Endothelial cell of umbilical vein (primary cell): ENCODE data around the gene MYO18A. TPM values are rescaled to one million over a fixed set of nuclear protein-coding genes. Genes with fewer than 3 reads are reported as not detected.

Experiments used
- BruUV-seq: library from RNA; stranded (reverse); fragments of 400-500 nt; replicated peaks from 2 replicates; lab custom pipeline; 2021; lab: Mats Ljungman, UMichigan
- CTCF ChIA-PET: fragments of 300-600, 350-600 bp; sonication (Branson Sonifier 250); formaldehyde crosslinking; loops from one replicate; lab custom pipeline; 2021; ENCODE audit warnings: antibody characterized with exemption, inconsistent platforms; lab: Charles Lee
- POLR2A ChIA-PET: fragments of 300-600, 350-600 bp; sonication (Branson Sonifier 250); formaldehyde crosslinking; loops from one replicate; lab custom pipeline; 2021; ENCODE audit warnings: antibody characterized with exemption, inconsistent platforms; lab: Charles Lee
- DNase-seq: peaks from one replicate; pipeline ENCODE4 v3.0.0-alpha.2; 2011; ENCODE audit warnings: low read depth, low spot score
- FAIRE-seq: peaks from 2 replicates; lab custom pipeline; 2011; peaks lifted over from hg19 to GRCh38; lab: Jason Lieb, UNC
- H2AFZ ChIP-seq: 2 replicates; pipeline ENCODE4 v1.6.0; 2012; ENCODE audit warnings: low read depth, low read length, control low read depth, inconsistent platforms
- H3K27ac ChIP-seq: 2 replicates; pipeline ENCODE4 v1.5.1; 2011; ENCODE audit warnings: low read depth, mild to moderate bottlenecking, control low read depth, low read length, moderate library complexity; ENCODE audit not compliant: insufficient read depth
- H3K27me3 ChIP-seq, 2 experiments: 2 replicates each; pipeline versions ENCODE4 v1.6.0 to v1.6.1; 2011; ENCODE audit warnings: low read length in 2 of 2, mixed read lengths in 1 of 2; ENCODE audit not compliant: control insufficient read depth in 2 of 2, insufficient read depth in 2 of 2
- H3K36me3 ChIP-seq, 2 experiments: 2 replicates in 1 of 2; 3 replicates in 1 of 2; pipeline ENCODE4 v1.5.1; 2011; ENCODE audit warnings: low read length in 2 of 2, mild to moderate bottlenecking in 1 of 2, moderate library complexity in 1 of 2; ENCODE audit not compliant: control insufficient read depth in 2 of 2, insufficient read depth in 2 of 2; ENCODE audit errors: extremely low read depth in 1 of 2
- H3K4me1 ChIP-seq: 3 replicates; pipeline ENCODE4 v1.5.1; 2011; ENCODE audit warnings: mild to moderate bottlenecking, low read length; ENCODE audit not compliant: control insufficient read depth, insufficient read depth; ENCODE audit errors: extremely low read depth
- H3K4me2 ChIP-seq: 2 replicates; pipeline ENCODE4 v1.6.1; 2011; ENCODE audit warnings: low read length, control low read depth, mixed read lengths; ENCODE audit not compliant: insufficient read depth
- H3K4me3 ChIP-seq, 3 experiments: fragments of 200-600 bp in 1 of 3; sonication (generic), shearing (Covaris generic) in 1 of 3; replicated peaks in 1 of 3; 2 replicates each; pipeline ENCODE4 v1.5.1; 2011 to 2016; ENCODE audit warnings: control low read depth in 3 of 3, low read length in 3 of 3, mild to moderate bottlenecking in 2 of 3, inconsistent platforms in 1 of 3, low read depth in 1 of 3, moderate library complexity in 1 of 3; ENCODE audit not compliant: insufficient read depth in 1 of 3
- H3K79me2 ChIP-seq: 2 replicates; pipeline ENCODE4 v1.6.0; 2012; ENCODE audit warnings: low read length, inconsistent platforms; ENCODE audit not compliant: control insufficient read depth, insufficient read depth
- H3K9ac ChIP-seq: replicated peaks from 2 replicates; pipeline ENCODE3; 2011; ENCODE audit warnings: low read length, control low read depth; ENCODE audit not compliant: insufficient read depth; ENCODE audit errors: extremely low read depth
- H3K9me1 ChIP-seq: replicated peaks from 3 replicates; pipeline ENCODE4 v1.6.0; 2011; ENCODE audit warnings: mild to moderate bottlenecking, low read length; ENCODE audit not compliant: control insufficient read depth, insufficient read depth; ENCODE audit errors: extremely low read depth
- H3K9me3 ChIP-seq: replicated peaks from 2 replicates; pipeline ENCODE4 v1.5.1; 2012; ENCODE audit warnings: low read length, inconsistent platforms; ENCODE audit not compliant: control insufficient read depth, insufficient read depth
- H4K20me1 ChIP-seq: replicated peaks from 2 replicates; pipeline ENCODE3; 2011; ENCODE audit warnings: mild to moderate bottlenecking, low read length; ENCODE audit not compliant: control insufficient read depth, insufficient read depth; ENCODE audit errors: extremely low read depth
- CTCF ChIP-seq, 2 donors: IDR thresholded peaks; 1 replicate in 1 of 2; 2 replicates in 1 of 2; pipeline ENCODE4 v1.5.1; 2011; ENCODE audit warnings: low read length in 2 of 2, mild to moderate bottlenecking in 2 of 2, moderate library complexity in 2 of 2, control low read depth in 1 of 2, inconsistent platforms in 1 of 2, low read depth in 1 of 2; ENCODE audit not compliant: insufficient read depth in 1 of 2; ENCODE audit errors: extremely low read depth in 1 of 2
- EZH2 ChIP-seq: IDR thresholded peaks from 2 replicates; pipeline ENCODE4 v1.6.1; 2012; ENCODE audit warnings: borderline replicate concordance, low read depth, mild to moderate bottlenecking, moderate library complexity, low read length, inconsistent platforms; ENCODE audit not compliant: severe bottlenecking
- FOS ChIP-seq: IDR thresholded peaks from 2 replicates; pipeline ENCODE4 v1.6.1; 2011; ENCODE audit warnings: mild to moderate bottlenecking, low read length, moderate library complexity, borderline replicate concordance; ENCODE audit not compliant: insufficient read depth
- GATA2 ChIP-seq: IDR thresholded peaks from 2 replicates; pipeline ENCODE4 v1.7.0; 2011; ENCODE audit warnings: low read depth, mild to moderate bottlenecking, moderate library complexity, mixed read lengths, low read length; ENCODE audit not compliant: insufficient read length, insufficient read depth
- JUN ChIP-seq: IDR thresholded peaks from 2 replicates; pipeline ENCODE4 v1.6.1; 2011; ENCODE audit warnings: borderline replicate concordance, low read depth; ENCODE audit not compliant: insufficient read length, insufficient read depth
- MAX ChIP-seq: IDR thresholded peaks from 2 replicates; pipeline ENCODE4 v1.6.1; 2011; ENCODE audit not compliant: insufficient read depth, insufficient read length
- MYC ChIP-seq: IDR thresholded peaks from one replicate; pipeline ENCODE4 v1.6.1; 2011; ENCODE audit warnings: mild to moderate bottlenecking, low read depth, low read length
- POLR2A ChIP-seq: IDR thresholded peaks from 2 replicates; pipeline ENCODE4 v1.6.1; 2012; ENCODE audit warnings: low read depth, mild to moderate bottlenecking, control low read depth, low read length
- POLR2AphosphoS5 ChIP-seq: IDR thresholded peaks from 2 replicates; pipeline ENCODE4 v1.6.1; 2012; ENCODE audit warnings: low read depth, mild to moderate bottlenecking, control low read depth, low read length, moderate library complexity; ENCODE audit not compliant: insufficient read depth
- dilution Hi-C: fragments of 300-500 bp; cut with MboI; formaldehyde crosslinking; loops from one replicate; pipeline ENCODE4 v1.15.0; 2019; ENCODE audit warnings: low sequenced_read_pairs; ENCODE audit not compliant: extremely low pct_ligation_motif_present
- intact Hi-C: fragments of 100-400 bp; cut with micrococcal nuclease; formaldehyde crosslinking; loops from one replicate; pipeline ENCODE4 v1.10.0; 2022
- polyA plus RNA-seq, 4 experiments: library from polyadenylated mRNA; depleted of rRNA in 3 of 4; stranded (reverse) in 3 of 4; unstranded in 1 of 4; fragments of >200 nt; gene quantifications; 2 replicates each; pipeline versions ENCODE4 v1.2.1 to v1.2.3, GENCODE V29; 2011 to 2012; ENCODE audit warnings: missing spikeins in 1 of 4
- total RNA-seq: library from RNA; stranded (reverse); gene quantifications from 2 replicates; pipeline ENCODE4 v1.2.3, GENCODE V29; 2021

MYO18A gene
- total and polyA plus RNA-seq, 2 donors (not counting 3 experiments of a cell fraction or from before 2014, with no cell fraction given) = 3.9 to 28.3 TPM

GRCh38 chr17:29045734-29046472 lies 134.3 kb downstream of the MYO18A start:
- TF ChIP-seq MYC = no peak
- no peak for TF ChIP-seq EZH2
- no peak for TF ChIP-seq POLR2A
- no peak for TF ChIP-seq MAX
- no peak for TF ChIP-seq GATA2
- no peak for TF ChIP-seq POLR2AphosphoS5
- TF ChIP-seq FOS = no peak
- TF ChIP-seq CTCF (IDR thresholded peaks at IDR 0.05; ENCODE audit: extremely low read depth in 1 of 2, insufficient read depth in 1 of 2, low read depth in 1 of 2, low read length in 2 of 2) = no peak
- no peak for TF ChIP-seq JUN
- no peak overlapping the region for H3K27ac ChIP-seq
- H3K9me3 ChIP-seq = no peaks in the 10 kb centered on the region
- H3K9me1 ChIP-seq = no peaks in the 10 kb centered on the region
- H3K4me2 ChIP-seq = no peak overlapping the region
- no peak for FAIRE-seq
- peaks cover 7% of the 10 kb centered on the region for H3K4me1 ChIP-seq
- DNase-seq = no peak
- no TSS peak for BruUV-seq
- H3K9ac ChIP-seq = no peak overlapping the region
- no peaks in the 10 kb centered on the region for H3K36me3 ChIP-seq
- ChIA-PET CTCF (no interaction called here), POLR2A (no interaction called here)
- dilution Hi-C loops (no loop called here), intact Hi-C loops (no loop called here)
- no peak overlapping the region for H2AFZ ChIP-seq
- H3K79me2 ChIP-seq = no peaks in the 10 kb centered on the region
- no peaks in the 10 kb centered on the region for H4K20me1 ChIP-seq
- H3K4me3 ChIP-seq = no peak overlapping the region
- peaks cover 19 to 22% of the 10 kb centered on the region in 2 experiments for H3K27me3 ChIP-seq
